NCI-H748 (cell line): ENCODE measurements around the gene SCG2.
A peak's percentile ranks its signal among the peaks of the same experiment; 100 is the strongest.

Experiments
- DNase-seq: peaks from one replicate; lab custom pipeline; 2025; ENCODE audit not compliant: unreplicated experiment; lab: John Stamatoyannopoulos, UW

SCG2 gene

GRCh38 chr2:223601932-223602666 lies at the start of gene SCG2:
Gene SCG2, minus strand, starts transcription at chr2:223602361. Its CDS starts 3,079 bp downstream, at chr2:223599282.
- peak; percentile 91 for DNase-seq

- no peak for DNase-seq
Measured at GRCh38 chr2:223649554-223650533, 47.7 kb upstream of the SCG2 start.

GRCh38 chr2:223648755-223649154 lies 46.6 kb upstream of the SCG2 start:
- no peak for DNase-seq

GRCh38 chr2:223647258-223647952 lies 45.2 kb upstream of the SCG2 start:
- DNase-seq: no peak

- DNase-seq: no peak
Measured at GRCh38 chr2:223644136-223644535, 42.0 kb upstream of the SCG2 start.

- peak; percentile 33 for DNase-seq
Measured at GRCh38 chr2:223643309-223643708, 41.1 kb upstream of the SCG2 start.

GRCh38 chr2:223642506-223642905 lies 40.3 kb upstream of the SCG2 start:
- no peak for DNase-seq

GRCh38 chr2:223641082-223641481 lies 38.9 kb upstream of the SCG2 start:
- no peak for DNase-seq

- DNase-seq: no peak
Measured at GRCh38 chr2:223635080-223635479, 32.9 kb upstream of the SCG2 start.

- DNase-seq: no peak
Measured at GRCh38 chr2:223634238-223634637, 32.1 kb upstream of the SCG2 start.

GRCh38 chr2:223633656-223634055 lies 31.5 kb upstream of the SCG2 start:
- peak; percentile 27 for DNase-seq

- no peak for DNase-seq
Measured at GRCh38 chr2:223632826-223633225, 30.7 kb upstream of the SCG2 start.

GRCh38 chr2:223626716-223627115 lies 24.6 kb upstream of the SCG2 start:
- DNase-seq: no peak

- no peak for DNase-seq
Measured at GRCh38 chr2:223625652-223626051, 23.5 kb upstream of the SCG2 start.

- DNase-seq: peak; percentile 54
Measured at GRCh38 chr2:223621901-223622300, 19.7 kb upstream of the SCG2 start.

- no peak for DNase-seq
Measured at GRCh38 chr2:223619486-223620129, 17.4 kb upstream of the SCG2 start.

- no peak for DNase-seq
Measured at GRCh38 chr2:223618172-223619035, 16.2 kb upstream of the SCG2 start.

GRCh38 chr2:223614534-223614933 lies 12.4 kb upstream of the SCG2 start:
- DNase-seq: no peak

GRCh38 chr2:223613017-223613950 lies 11.1 kb upstream of the SCG2 start:
- DNase-seq: peak; percentile 96
